Upper lobe of left lung (tissue), 6 donors: ENCODE measurements around the gene CCDC85B. TPM values are rescaled to one million over a fixed set of nuclear protein-coding genes. Genes with fewer than 3 reads are reported as not detected.

Experiments used
- ATAC-seq, 2 donors: fragments of 200-7000 bp; cut with Tn5 transposase; one replicate each; pipeline ENCODE4 v1.9.1; 2022; ENCODE audit warnings: mild to moderate bottlenecking in 2 of 2, moderate library complexity in 2 of 2; ENCODE audit not compliant: low FRiP score in 2 of 2
- DNase-seq, 2 donors: peaks; one replicate each; pipeline ENCODE4 v3.0.0-alpha.2; 2019 to 2020
- H3K27ac ChIP-seq, 4 donors: fragments of 200-600 bp; sonication (generic); one replicate each; pipeline ENCODE4 v1.5.1; 2016 to 2019
- H3K27me3 ChIP-seq, 4 donors: fragments of 200-600 bp; sonication (generic); one replicate each; pipeline ENCODE4 v1.5.1; 2017 to 2019
- H3K36me3 ChIP-seq, 4 donors: fragments of 200-600 bp; sonication (generic); one replicate each; pipeline ENCODE4 v1.5.1; 2016 to 2019
- H3K4me1 ChIP-seq, 4 donors: fragments of 200-600 bp; sonication (generic); one replicate each; pipeline ENCODE4 v1.5.1; 2018 to 2019
- H3K4me3 ChIP-seq, 4 donors: fragments of 200-600 bp; sonication (generic); one replicate each; pipeline ENCODE4 v1.5.1; 2017 to 2019; ENCODE audit warnings: mild to moderate bottlenecking in 2 of 4, moderate library complexity in 1 of 4
- H3K9me3 ChIP-seq, 4 donors: fragments of 200-600 bp; sonication (generic); one replicate each; pipeline ENCODE4 v1.5.1; 2018 to 2019
- EP300 ChIP-seq, 4 donors: sonication (generic); formaldehyde crosslinking; IDR thresholded peaks; one replicate each; pipeline ENCODE4 v1.5.1; 2017; ENCODE audit warnings: antibody characterized with exemption in 4 of 4, control low read depth in 2 of 4
- POLR2A ChIP-seq, 4 donors: fragments of 450-650 bp; IDR thresholded peaks; one replicate each; pipeline ENCODE4 v1.5.1; 2016 to 2017; ENCODE audit warnings: antibody characterized with exemption in 4 of 4, mild to moderate bottlenecking in 2 of 4
- POLR2AphosphoS5 ChIP-seq, 2 donors: sonication (generic); formaldehyde crosslinking; IDR thresholded peaks; one replicate each; pipeline ENCODE4 v1.5.1; 2017; ENCODE audit warnings: antibody characterized with exemption in 2 of 2
- WGBS, 2 donors: methylation state at CpG; one replicate each; pipeline ENCODE4 v1.1.5; 2017 to 2018; 5-methylcytosine and 5-hydroxymethylcytosine counted together
- total RNA-seq, 6 donors: library from RNA; depleted of rRNA in 4 of 6; stranded (reverse); fragments of >200 nt in 4 of 6; gene quantifications; one replicate each; pipeline versions ENCODE4 v1.1.0 to v1.2.1, GENCODE V29; 2016 to 2021
- TF ChIP-seq, protein P1 (sequence below), 6 experiments: fragments of 450-650 bp in 4 of 6; fragments of 200-600 bp in 2 of 6; sonication (generic) in 2 of 6; IDR thresholded peaks; one replicate each; pipeline ENCODE4 v1.5.1; 2016 to 2019; ENCODE audit warnings: antibody characterized with exemption in 6 of 6
- donor health status: DM: no; HTN: no; CAD: no; lungs with moderate emphysema.
- donor health status: DM: no; HTN: yes; CAD: no; lungs with severe emphysema.

CCDC85B gene
- total RNA-seq, 6 donors from 2014 or later: 19.9 to 69.7 (median 37.2) TPM

DNA sequence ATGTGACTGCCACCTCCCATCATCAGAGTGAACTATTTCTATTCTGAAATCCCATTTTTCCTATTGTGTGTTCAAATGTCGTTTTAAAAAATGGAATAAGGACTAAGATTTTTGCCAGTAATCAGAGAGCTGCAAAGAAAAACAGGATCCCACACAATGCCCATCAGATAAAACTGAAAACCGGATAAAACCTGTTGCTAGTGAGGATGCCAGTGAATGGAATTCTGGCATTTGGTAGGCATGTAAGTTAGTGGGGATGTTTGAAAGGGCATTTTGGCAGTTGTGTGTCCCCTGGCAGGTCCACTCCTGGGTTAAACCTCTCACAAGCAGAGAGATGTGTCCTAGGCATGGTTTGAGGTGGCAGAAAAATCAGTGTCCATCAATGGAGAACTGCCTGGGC is 34.9 kb downstream of the CCDC85B start:
- H3K27me3 ChIP-seq: no peaks in the 10 kb centered on the region
- TF ChIP-seq POLR2A (IDR thresholded peaks at IDR 0.05): no peak
- no peaks in the 10 kb centered on the region for H3K9me3 ChIP-seq
- peaks cover 0 to 21% (median 11%) of the 10 kb centered on the region in 4 donors for H3K36me3 ChIP-seq
- 73 to 84% methylated on average over 2 of the region's 2 CpGs for WGBS, 2 donors
- no peak overlapping the region for H3K4me3 ChIP-seq
- DNase-seq (no peak), ATAC-seq (no peak)
- H3K27ac ChIP-seq: no peak overlapping the region
- H3K4me1 ChIP-seq: peaks cover 8 to 20% (median 14%) of the 10 kb centered on the region in 4 donors

DNA sequence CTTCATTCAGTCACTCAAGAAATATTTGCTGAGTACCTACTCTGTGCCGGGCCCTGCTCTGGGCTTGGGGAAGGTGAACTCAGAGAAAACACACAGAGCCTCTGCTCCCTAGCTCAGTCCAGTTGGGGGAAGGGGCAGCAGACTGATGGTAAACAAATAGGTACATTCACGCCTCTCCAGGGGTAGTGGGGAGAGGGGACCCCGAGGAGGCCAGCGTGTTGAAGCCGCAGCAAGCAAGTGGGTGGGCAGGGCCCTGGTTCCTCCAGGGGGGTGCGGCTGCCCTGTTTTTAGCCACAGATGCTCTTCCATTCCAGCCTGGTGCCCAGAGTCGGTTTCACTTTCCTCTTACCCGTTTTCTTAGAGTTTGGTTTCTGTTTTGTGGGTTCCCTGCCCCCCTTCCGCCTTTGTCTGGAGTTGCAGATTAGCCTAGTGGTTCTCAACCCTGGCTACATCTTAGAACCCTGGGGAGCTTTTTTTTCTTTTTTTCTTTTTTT is 37.5 kb downstream of the CCDC85B start:
- WGBS, 2 donors: 36 to 45% methylated on average over 9 of the region's 9 CpGs
- Histone ChIP-seq H3K9me3 (no peaks in the 10 kb centered on the region), H3K4me1 (peaks cover 0 to 9% (median 5%) of the 10 kb centered on the region in 4 donors), H3K27me3 (no peaks in the 10 kb centered on the region), H3K4me3 (peak overlapping the region in 3 of 4 donors; percentile 6 to 31 (median 13)), H3K36me3 (peaks cover 0 to 9% (median 6%) of the 10 kb centered on the region in 4 donors), H3K27ac (peak overlapping the region; percentile 52 to 76 (median 66))
- DNase-seq: peak in 1 of 2 donors; percentile 57
- peak in 1 of 2 donors; percentile 67 for ATAC-seq
- TF ChIP-seq POLR2AphosphoS5 (IDR thresholded peaks at IDR 0.05) (no peak), EP300 (IDR thresholded peaks at IDR 0.05) (no peak), POLR2A (IDR thresholded peaks at IDR 0.05) (no peak)
- TF ChIP-seq, protein P1, sequence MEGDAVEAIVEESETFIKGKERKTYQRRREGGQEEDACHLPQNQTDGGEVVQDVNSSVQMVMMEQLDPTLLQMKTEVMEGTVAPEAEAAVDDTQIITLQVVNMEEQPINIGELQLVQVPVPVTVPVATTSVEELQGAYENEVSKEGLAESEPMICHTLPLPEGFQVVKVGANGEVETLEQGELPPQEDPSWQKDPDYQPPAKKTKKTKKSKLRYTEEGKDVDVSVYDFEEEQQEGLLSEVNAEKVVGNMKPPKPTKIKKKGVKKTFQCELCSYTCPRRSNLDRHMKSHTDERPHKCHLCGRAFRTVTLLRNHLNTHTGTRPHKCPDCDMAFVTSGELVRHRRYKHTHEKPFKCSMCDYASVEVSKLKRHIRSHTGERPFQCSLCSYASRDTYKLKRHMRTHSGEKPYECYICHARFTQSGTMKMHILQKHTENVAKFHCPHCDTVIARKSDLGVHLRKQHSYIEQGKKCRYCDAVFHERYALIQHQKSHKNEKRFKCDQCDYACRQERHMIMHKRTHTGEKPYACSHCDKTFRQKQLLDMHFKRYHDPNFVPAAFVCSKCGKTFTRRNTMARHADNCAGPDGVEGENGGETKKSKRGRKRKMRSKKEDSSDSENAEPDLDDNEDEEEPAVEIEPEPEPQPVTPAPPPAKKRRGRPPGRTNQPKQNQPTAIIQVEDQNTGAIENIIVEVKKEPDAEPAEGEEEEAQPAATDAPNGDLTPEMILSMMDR (IDR thresholded peaks at IDR 0.05): no peak

DNA sequence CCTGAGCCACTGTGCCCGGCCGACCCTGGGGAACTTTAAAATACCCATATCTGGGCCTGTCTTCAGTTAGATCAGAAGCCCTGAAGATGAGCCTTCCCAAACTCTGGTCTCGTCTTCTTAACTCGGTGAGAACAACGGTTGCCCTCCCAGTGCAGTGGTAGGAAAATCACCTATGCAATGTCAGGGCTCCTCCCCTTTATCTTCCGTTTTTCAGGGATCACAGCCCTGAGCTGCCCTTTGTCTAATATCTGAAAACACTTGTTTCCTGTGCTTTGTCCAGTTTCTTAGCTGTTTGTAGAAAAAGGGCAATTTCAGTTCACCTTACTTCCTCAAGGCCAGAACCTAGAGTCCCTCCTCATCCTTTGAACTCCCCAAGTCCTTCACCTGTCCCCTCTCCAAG is 38.2 kb downstream of the CCDC85B start:
- no peak overlapping the region for H3K4me3 ChIP-seq
- ATAC-seq: no peak
- no peaks in the 10 kb centered on the region for H3K27me3 ChIP-seq
- 53 to 70% methylated on average over 6 of the region's 6 CpGs for WGBS, 2 donors
- peak overlapping the region in 2 of 4 donors; percentile 9 to 76 for H3K27ac ChIP-seq
- peaks cover 0 to 2% (median 0%) of the 10 kb centered on the region in 4 donors for H3K36me3 ChIP-seq
- DNase-seq: no peak
- TF ChIP-seq EP300 (IDR thresholded peaks at IDR 0.05) (no peak), POLR2AphosphoS5 (IDR thresholded peaks at IDR 0.05) (no peak), POLR2A (IDR thresholded peaks at IDR 0.05) (no peak)
- TF ChIP-seq, protein P1 (IDR thresholded peaks at IDR 0.05): no peak
- peaks cover 0 to 9% (median 5%) of the 10 kb centered on the region in 4 donors for H3K4me1 ChIP-seq
- H3K9me3 ChIP-seq: no peaks in the 10 kb centered on the region

DNA sequence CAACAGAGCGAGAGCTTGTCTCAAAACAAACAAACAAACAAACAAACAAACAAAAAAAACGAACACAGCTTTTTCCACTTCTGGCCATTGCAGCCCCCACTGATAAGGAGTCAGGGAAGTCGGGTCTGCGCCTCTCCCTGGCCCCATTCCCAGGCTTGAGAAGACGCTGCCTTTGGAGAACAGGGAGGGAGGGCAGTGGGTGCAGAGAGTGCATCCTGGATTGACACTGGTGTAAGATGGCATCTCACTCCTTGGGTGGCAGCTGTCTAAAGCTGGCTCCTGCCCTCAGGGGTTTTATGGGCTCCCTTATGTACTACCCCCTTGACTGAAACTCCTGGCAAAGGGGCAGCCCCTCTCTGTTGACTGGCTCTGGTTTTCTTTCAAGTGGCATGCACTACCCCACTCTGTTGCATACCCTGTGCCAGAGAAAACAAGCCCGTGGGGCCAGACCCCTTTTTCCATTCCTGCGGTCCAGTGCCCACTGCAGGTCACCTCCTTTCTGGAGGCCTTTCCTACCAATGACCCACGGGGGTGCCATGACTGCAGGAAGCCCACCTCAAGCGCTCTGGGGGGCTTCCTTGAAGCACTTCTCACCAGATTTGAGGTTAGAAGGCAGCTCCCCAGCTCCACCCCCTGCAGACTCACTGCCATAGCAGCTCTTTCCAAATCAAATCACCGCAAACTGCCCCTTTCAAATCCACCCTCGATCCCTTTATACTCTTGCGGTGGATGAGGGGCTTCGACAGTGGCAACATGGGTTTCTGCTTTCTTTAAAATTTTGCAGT is 41.5 kb downstream of the CCDC85B start:
- Histone ChIP-seq H3K4me1 (peaks cover 0 to 9% (median 5%) of the 10 kb centered on the region in 4 donors), H3K36me3 (no peaks in the 10 kb centered on the region), H3K4me3 (no peak overlapping the region), H3K9me3 (no peaks in the 10 kb centered on the region), H3K27me3 (no peaks in the 10 kb centered on the region), H3K27ac (no peak overlapping the region)
- ATAC-seq (peak in 1 of 2 donors; percentile 27), DNase-seq (no peak)
- 58 to 64% methylated on average over 12 to 13 of the region's 13 CpGs for WGBS, 2 donors
- TF ChIP-seq POLR2A (IDR thresholded peaks at IDR 0.05) (no peak), EP300 (IDR thresholded peaks at IDR 0.05) (no peak), POLR2AphosphoS5 (IDR thresholded peaks at IDR 0.05) (no peak)
- TF ChIP-seq, protein P1 (IDR thresholded peaks at IDR 0.05): no peak

DNA sequence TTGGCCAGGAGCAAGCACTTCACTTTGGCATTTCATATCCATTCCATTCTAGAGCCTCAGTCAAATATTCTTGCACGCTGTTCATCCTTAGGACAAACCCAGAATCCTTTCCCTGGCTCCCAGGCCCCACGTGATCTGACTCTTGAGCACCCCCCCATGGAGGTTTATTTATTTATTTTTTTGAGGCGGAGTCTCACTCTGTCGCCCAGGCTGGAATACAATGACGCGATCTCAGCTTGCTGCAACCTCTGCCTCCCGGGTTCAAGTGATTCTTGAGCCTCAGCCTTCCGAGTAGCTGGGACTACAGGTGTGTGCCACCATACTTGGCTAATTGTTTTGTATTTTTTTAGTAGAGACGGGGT is 42.1 kb downstream of the CCDC85B start:
- DNase-seq (no peak), ATAC-seq (no peak)
- TF ChIP-seq POLR2AphosphoS5 (IDR thresholded peaks at IDR 0.05): no peak
- no peak for TF ChIP-seq POLR2A (IDR thresholded peaks at IDR 0.05)
- TF ChIP-seq EP300 (IDR thresholded peaks at IDR 0.05): no peak
- TF ChIP-seq, protein P1 (IDR thresholded peaks at IDR 0.05): no peak
- 28 to 39% methylated on average over 9 of the region's 9 CpGs for WGBS, 2 donors
- Histone ChIP-seq H3K4me1 (peaks cover 0 to 9% (median 5%) of the 10 kb centered on the region in 4 donors), H3K27ac (no peak overlapping the region), H3K27me3 (no peaks in the 10 kb centered on the region), H3K4me3 (no peak overlapping the region), H3K9me3 (no peaks in the 10 kb centered on the region), H3K36me3 (no peaks in the 10 kb centered on the region)
